IMR-90 (cell line): ENCODE results near the gene ALS2. TPM values are rescaled to one million over a fixed set of nuclear protein-coding genes. Genes with fewer than 3 reads are reported as not detected.
"Not testable (repeated sequence)": the region's sequence is repeated elsewhere in the genome, so short reads cannot be mapped to it uniquely, and the experiment has no call there.

ENCODE experiments used
- ATAC-seq: fragments of 200-7000 bp; cut with Tn5 transposase; 2 replicates; pipeline ENCODE4 v1.9.1; 2020; ENCODE audit warnings: low read depth, mild to moderate bottlenecking, moderate library complexity
- BruUV-seq: library from RNA; stranded (reverse); fragments of 400-500 nt; replicated peaks from 2 replicates; lab custom pipeline; 2021; lab: Mats Ljungman, UMichigan
- CTCF ChIA-PET: fragments of 300-600 bp; formaldehyde crosslinking; extraction: SDS; loops from one replicate; lab custom pipeline; 2021; ENCODE audit warnings: antibody characterized with exemption; lab: Yijun Ruan, JAX
- POLR2A ChIA-PET: fragments of 300-600 bp; sonication (Branson Sonifier 250); formaldehyde crosslinking; loops from one replicate; lab custom pipeline; 2022; ENCODE audit warnings: antibody characterized with exemption; ENCODE audit not compliant: unreplicated experiment; lab: Charles Lee
- DNase-seq: peaks from one replicate; pipeline ENCODE4 v3.0.0; 2013
- H2AFZ ChIP-seq: replicated peaks from 2 replicates; pipeline ENCODE3; 2013; ENCODE audit warnings: low read length, mild to moderate bottlenecking; ENCODE audit not compliant: poor library complexity
- H2AK5ac ChIP-seq: 2 replicates; pipeline ENCODE4 v1.6.1; 2013; ENCODE audit warnings: low read depth, low read length, inconsistent platforms
- H2AK9ac ChIP-seq: replicated peaks from 2 replicates; pipeline ENCODE3; 2013; ENCODE audit warnings: mild to moderate bottlenecking, low read depth, low read length, moderate library complexity; ENCODE audit not compliant: poor library complexity
- H2BK120ac ChIP-seq: 2 replicates; pipeline ENCODE4 v1.6.1; 2013; ENCODE audit warnings: low read depth, low read length, inconsistent platforms
- H2BK15ac ChIP-seq: 3 replicates; pipeline ENCODE4 v1.6.1; 2013; ENCODE audit warnings: low read depth, low read length, inconsistent platforms
- H2BK20ac ChIP-seq: 2 replicates; pipeline ENCODE4 v1.6.1; 2013; ENCODE audit warnings: low read depth, mild to moderate bottlenecking, inconsistent platforms, low read length, moderate library complexity
- H2BK5ac ChIP-seq: 2 replicates; pipeline ENCODE4 v1.6.1; 2013; ENCODE audit warnings: mild to moderate bottlenecking, low read depth, low read length, inconsistent platforms; ENCODE audit not compliant: poor library complexity, severe bottlenecking
- H3K14ac ChIP-seq: replicated peaks from 2 replicates; pipeline ENCODE4 v1.6.1; 2013; ENCODE audit warnings: low read depth, low read length, inconsistent platforms
- H3K18ac ChIP-seq: 2 replicates; pipeline ENCODE4 v1.6.1; 2013; ENCODE audit warnings: low read depth, low read length, control low read depth
- H3K23ac ChIP-seq: 2 replicates; pipeline ENCODE4 v1.6.1; 2013; ENCODE audit warnings: low read depth, low read length, inconsistent platforms
- H3K27ac ChIP-seq: 2 replicates; pipeline ENCODE4 v1.5.1; 2013; ENCODE audit warnings: mild to moderate bottlenecking, control low read depth, low read length; ENCODE audit not compliant: insufficient read depth
- H3K27me3 ChIP-seq: 2 replicates; pipeline ENCODE4 v1.6.1; 2013; ENCODE audit warnings: low read length; ENCODE audit not compliant: control insufficient read depth, insufficient read depth
- H3K36me3 ChIP-seq: 2 replicates; pipeline ENCODE4 v1.6.1; 2013; ENCODE audit warnings: low read length, mixed read lengths; ENCODE audit not compliant: control insufficient read depth, insufficient read depth
- H3K4ac ChIP-seq: 2 replicates; pipeline ENCODE4 v1.6.1; 2013; ENCODE audit warnings: low read depth, low read length, inconsistent platforms
- H3K4me1 ChIP-seq: 2 replicates; pipeline ENCODE4 v1.6.1; 2013; ENCODE audit warnings: low read length, mixed read lengths; ENCODE audit not compliant: control insufficient read depth, insufficient read depth
- H3K4me2 ChIP-seq: 2 replicates; pipeline ENCODE4 v1.6.1; 2013; ENCODE audit warnings: low read depth, mild to moderate bottlenecking, control low read depth, low read length, moderate library complexity
- H3K4me3 ChIP-seq: 2 replicates; pipeline ENCODE4 v1.5.1; 2013; ENCODE audit warnings: low read depth, mild to moderate bottlenecking, control low read depth, low read length, moderate library complexity; ENCODE audit not compliant: insufficient read depth
- H3K56ac ChIP-seq: 2 replicates; pipeline ENCODE4 v1.6.1; 2013; ENCODE audit warnings: low read length, inconsistent platforms; ENCODE audit not compliant: insufficient read depth; ENCODE audit errors: extremely low read depth
- H3K79me1 ChIP-seq, 2 experiments: 2 replicates each; pipeline ENCODE4 v1.6.1; 2013; ENCODE audit warnings: low read length in 2 of 2, inconsistent platforms in 1 of 2, low read depth in 1 of 2
- H3K9ac ChIP-seq: 2 replicates; pipeline ENCODE4 v1.6.1; 2013; ENCODE audit warnings: low read depth, low read length, control low read depth
- H3K9me1 ChIP-seq: 2 replicates; pipeline ENCODE4 v1.6.1; 2013; ENCODE audit warnings: low read length, inconsistent platforms; ENCODE audit not compliant: insufficient read depth
- H3K9me3 ChIP-seq: 2 replicates; pipeline ENCODE4 v1.6.1; 2013; ENCODE audit warnings: low read length; ENCODE audit not compliant: control insufficient read depth, insufficient read depth
- H4K20me1 ChIP-seq: 2 replicates; pipeline ENCODE4 v1.6.1; 2013; ENCODE audit warnings: low read length, inconsistent platforms; ENCODE audit not compliant: insufficient read depth
- H4K5ac ChIP-seq: 2 replicates; pipeline ENCODE4 v1.6.1; 2013; ENCODE audit warnings: mild to moderate bottlenecking, low read depth, low read length, control low read depth
- H4K8ac ChIP-seq, 2 experiments: 2 replicates each; pipeline ENCODE4 v1.6.1; 2013; ENCODE audit warnings: low read depth in 2 of 2, low read length in 2 of 2, control low read depth in 1 of 2, inconsistent platforms in 1 of 2
- H4K91ac ChIP-seq: 2 replicates; pipeline ENCODE4 v1.6.1; 2013; ENCODE audit warnings: low read depth, low read length, inconsistent platforms; ENCODE audit not compliant: insufficient read depth
- RAD21 ChIP-seq: IDR thresholded peaks from 2 replicates; pipeline ENCODE4 v1.6.1; 2012; ENCODE audit warnings: low read length, improper control_type of control experiment
- SMC3 ChIP-seq: fragments of 150-350 bp; IDR thresholded peaks from 2 replicates; pipeline ENCODE4 v1.6.1; 2016; ENCODE audit warnings: low read depth, mild to moderate bottlenecking, antibody characterized with exemption, low read length, moderate library complexity
- WGBS, 2 experiments: methylation state at CpG; one replicate each; pipeline versions ENCODE4 v1.1.5 to v1.1.7; 2013; ENCODE audit warnings: missing lambda C conversion rate in 2 of 2; ENCODE audit not compliant: insufficient read length in 1 of 2; ENCODE audit errors: extremely low coverage in 2 of 2; 5-methylcytosine and 5-hydroxymethylcytosine counted together
- dilution Hi-C: fragments of 300-500 bp; cut with HindIII; formaldehyde crosslinking; loops from one replicate; pipeline ENCODE4 v1.14.3; 2018; ENCODE audit warnings: low sequenced_read_pairs; ENCODE audit not compliant: unreplicated experiment
- in situ Hi-C: fragments of 300-500 bp; cut with MboI; formaldehyde crosslinking; loops from 3 replicates; pipeline ENCODE4 v1.14.3; 2019; ENCODE audit warnings: low sequenced_read_pairs, inconsistent platforms, mixed read lengths
- intact Hi-C: fragments of 100-400 bp; cut with micrococcal nuclease; formaldehyde crosslinking; loops from 2 replicates; pipeline ENCODE4 v1.10.0; 2022
- polyA plus RNA-seq, 3 experiments: library from polyadenylated mRNA; depleted of rRNA; stranded (reverse); fragments of >200 nt; gene quantifications; 2 replicates each; pipeline ENCODE4 v1.2.3, GENCODE V29; 2012; ENCODE audit warnings: low replicate concordance in 1 of 3
- total RNA-seq: library from RNA; depleted of rRNA; stranded (reverse); fragments of >200 nt; gene quantifications from 2 replicates; pipeline ENCODE4 v1.2.3, GENCODE V29; 2012
- TF ChIP-seq, protein P1 (sequence below): conservative IDR thresholded peaks from 2 replicates; pipeline ENCODE4 v1.5.1; 2012; ENCODE audit warnings: mild to moderate bottlenecking, low read depth, low read length, improper control_type of control experiment

The ALS2 gene
- total and polyA plus RNA-seq, 2 of the 4 experiments (the other 2 are of a cell fraction) = 14.4 to 42.3 TPM

- peak overlapping the region; percentile 87 for H4K91ac ChIP-seq
- WGBS, 2 experiments = no CpG with 5 or more reads among the region's 2 CpGs
- BruUV-seq, H3K4me2 ChIP-seq, H3K18ac ChIP-seq, H3K27me3 ChIP-seq, H2AFZ ChIP-seq, H4K20me1 ChIP-seq, H3K4me3 ChIP-seq, H3K36me3 ChIP-seq, H4K5ac ChIP-seq, dilution Hi-C loops, H3K9ac ChIP-seq, H3K9me3 ChIP-seq: not testable (repeated sequence)
- peak overlapping the region; percentile 69; the same call in 1 of the 2 replicates for H3K23ac ChIP-seq
- peak overlapping the region; percentile 22 to 76; a peak in 3 of 4 replicates for H4K8ac ChIP-seq
- peak overlapping the region; percentile 57 for H3K14ac ChIP-seq
- peaks cover 11% of the 10 kb centered on the region for H3K4me1 ChIP-seq
- ATAC-seq = peak; percentile 45
- peak overlapping the region; percentile 91 for H3K56ac ChIP-seq
- H2BK5ac ChIP-seq = peak overlapping the region; percentile 100
- peak; percentile 47 for TF ChIP-seq SMC3
- TF ChIP-seq, protein P1, sequence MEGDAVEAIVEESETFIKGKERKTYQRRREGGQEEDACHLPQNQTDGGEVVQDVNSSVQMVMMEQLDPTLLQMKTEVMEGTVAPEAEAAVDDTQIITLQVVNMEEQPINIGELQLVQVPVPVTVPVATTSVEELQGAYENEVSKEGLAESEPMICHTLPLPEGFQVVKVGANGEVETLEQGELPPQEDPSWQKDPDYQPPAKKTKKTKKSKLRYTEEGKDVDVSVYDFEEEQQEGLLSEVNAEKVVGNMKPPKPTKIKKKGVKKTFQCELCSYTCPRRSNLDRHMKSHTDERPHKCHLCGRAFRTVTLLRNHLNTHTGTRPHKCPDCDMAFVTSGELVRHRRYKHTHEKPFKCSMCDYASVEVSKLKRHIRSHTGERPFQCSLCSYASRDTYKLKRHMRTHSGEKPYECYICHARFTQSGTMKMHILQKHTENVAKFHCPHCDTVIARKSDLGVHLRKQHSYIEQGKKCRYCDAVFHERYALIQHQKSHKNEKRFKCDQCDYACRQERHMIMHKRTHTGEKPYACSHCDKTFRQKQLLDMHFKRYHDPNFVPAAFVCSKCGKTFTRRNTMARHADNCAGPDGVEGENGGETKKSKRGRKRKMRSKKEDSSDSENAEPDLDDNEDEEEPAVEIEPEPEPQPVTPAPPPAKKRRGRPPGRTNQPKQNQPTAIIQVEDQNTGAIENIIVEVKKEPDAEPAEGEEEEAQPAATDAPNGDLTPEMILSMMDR = peak; percentile 69
- TF ChIP-seq RAD21 = peak; percentile 73
- H2BK120ac ChIP-seq = peak overlapping the region; percentile 95
- H3K27ac ChIP-seq = peak overlapping the region; percentile 35
- H2AK9ac ChIP-seq = peak overlapping the region; percentile 77
- POLR2A ChIA-PET = interaction anchor here (0.6 kb wide), 1 partner anchor 13 kb away, joined by 3 read pairs; no protein-coding TSS in a partner anchor
- peak overlapping the region; percentile 23; the same call in 2 of the 3 replicates for H2BK15ac ChIP-seq
- intact Hi-C loops = loop anchor here (1.0 to 5.0 kb wide), 5 partner anchors 55 to 468 kb away; partner anchors contain the start of genes FZD7 and NOP58
- peaks cover 0 to 16% of the 10 kb centered on the region in 2 experiments; a peak in 2 of 4 replicates for H3K79me1 ChIP-seq
- in situ Hi-C loops = loop anchor here (5.0 to 10.0 kb wide), 2 partner anchors 238 to 366 kb away; no protein-coding TSS in a partner anchor
- H3K9me1 ChIP-seq = peaks cover 11% of the 10 kb centered on the region
- peak overlapping the region; percentile 89 for H3K4ac ChIP-seq
- H2BK20ac ChIP-seq = peak overlapping the region; percentile 93
- DNase-seq = peak; percentile 76
- CTCF ChIA-PET = interaction anchor here (1.0 kb wide), 1 partner anchor 62 kb away, joined by 11 read pairs; no protein-coding TSS in a partner anchor
- peak overlapping the region; percentile 73 for H2AK5ac ChIP-seq
Observed at GRCh38 chr2:201798914-201799285, 18.2 kb upstream of the ALS2 start.
